HL-60 (cell line): ENCODE results near the gene HSD17B12.

Experiments used
- CTCF ChIP-seq: IDR thresholded peaks from one replicate; pipeline ENCODE4 v1.5.1; 2011; ENCODE audit warnings: low read length, control low read depth, inconsistent platforms; ENCODE audit not compliant: insufficient read depth
- POLR2AphosphoS5 ChIP-seq: IDR thresholded peaks from 2 replicates; pipeline ENCODE4 v1.6.1; 2012; ENCODE audit warnings: low read depth

- TF ChIP-seq CTCF (no peak), POLR2AphosphoS5 (no peak)
Observed at GRCh38 chr11:43686207-43686606, 5.7 kb downstream of the HSD17B12 start.
